Stomach (tissue), 9 donors: ENCODE measurements around the gene OSBPL1A. TPM values are rescaled to one million over a fixed set of nuclear protein-coding genes. Genes with fewer than 3 reads are reported as not detected.

ENCODE experiments used
- DNase-seq, 2 donors: peaks; one replicate each; pipeline versions ENCODE4 v3.0.0 to v3.0.0-alpha.2; 2013 to 2019
- H3K27ac ChIP-seq, 5 donors: fragments of 200-600 bp in 4 of 5; sonication (generic) in 4 of 5; one replicate each; pipeline ENCODE4 v1.5.1; 2013 to 2019; ENCODE audit warnings: mild to moderate bottlenecking in 1 of 5, moderate library complexity in 1 of 5
- H3K27me3 ChIP-seq, 3 donors: fragments of 200-600 bp; sonication (generic); one replicate each; pipeline ENCODE4 v1.5.1; 2017 to 2019; ENCODE audit warnings: mixed run types in 1 of 3
- H3K36me3 ChIP-seq, 4 donors: fragments of 200-600 bp; sonication (generic); 1 replicate in 3 of 4; 2 replicates in 1 of 4; pipeline ENCODE4 v1.5.1; 2016 to 2019
- H3K4me1 ChIP-seq, 4 donors: fragments of 200-600 bp; sonication (generic); one replicate each; pipeline ENCODE4 v1.5.1; 2016 to 2019
- H3K4me3 ChIP-seq, 4 donors: fragments of 200-600 bp; sonication (generic) in 3 of 4; one replicate each; pipeline ENCODE4 v1.5.1; 2016 to 2019; ENCODE audit warnings: mild to moderate bottlenecking in 1 of 4
- H3K9me3 ChIP-seq, 4 donors: fragments of 200-600 bp; sonication (generic); one replicate each; pipeline ENCODE4 v1.5.1; 2016 to 2019
- CTCF ChIP-seq, 7 experiments: fragments of 450-650 bp in 4 of 7; fragments of 200-600 bp in 3 of 7; sonication (generic) in 3 of 7; IDR thresholded peaks; one replicate each; pipeline ENCODE4 v1.5.1; 2016 to 2019; ENCODE audit warnings: antibody characterized with exemption in 7 of 7, control low read depth in 2 of 7, mild to moderate bottlenecking in 1 of 7
- EP300 ChIP-seq: sonication (generic); formaldehyde crosslinking; IDR thresholded peaks from one replicate; pipeline ENCODE4 v1.6.1; 2017; ENCODE audit warnings: antibody characterized with exemption
- POLR2A ChIP-seq, 4 donors: fragments of 450-650 bp; IDR thresholded peaks; one replicate each; pipeline ENCODE4 v1.6.1; 2016; ENCODE audit warnings: antibody characterized with exemption in 4 of 4, control low read depth in 2 of 4, mild to moderate bottlenecking in 1 of 4, moderate library complexity in 1 of 4
- POLR2AphosphoS5 ChIP-seq, 3 donors: sonication (generic); formaldehyde crosslinking; IDR thresholded peaks; one replicate each; pipeline ENCODE4 v1.6.1; 2016; ENCODE audit warnings: antibody characterized with exemption in 3 of 3
- WGBS, 5 donors: extraction: QIAGEN DNeasy Blood & Tissue Kit in 3 of 5; methylation state at CpG; one replicate each; pipeline versions ENCODE4 v1.1.5 to v1.1.7; 2013 to 2018; 5-methylcytosine and 5-hydroxymethylcytosine counted together
- intact Hi-C: fragments of 100-400 bp; cut with DNase I; formaldehyde crosslinking; loops from one replicate; pipeline ENCODE4 v1.15.1; 2023; ENCODE audit warnings: low total_unique reads
- polyA plus RNA-seq, 3 donors: library from polyadenylated mRNA; stranded (reverse); fragments of 200-250 nt; gene quantifications; one replicate each; pipeline ENCODE4 v1.2.3, GENCODE V29; 2013
- total RNA-seq, 5 donors: library from RNA; depleted of rRNA; stranded (reverse); fragments of >200 nt; gene quantifications; one replicate each; pipeline versions ENCODE4 v1.1.0 to v1.2.3, GENCODE V29; 2014 to 2016
- donor health status: healthy with polysubstance abuse.
- donor health status: Bipolar disorder and iron deficiency.
- donor health status: healthy.

OSBPL1A gene
- total and polyA plus RNA-seq, 8 donors: 13.6 to 129 (median 38.8) TPM

- DNase-seq: no peak
- peaks cover 0 to 19% (median 15%) of the 10 kb centered on the region in 4 donors for H3K4me1 ChIP-seq
- no peak for TF ChIP-seq EP300
- no peaks in the 10 kb centered on the region for H3K9me3 ChIP-seq
- intact Hi-C loops: no loop called here
- no peaks in the 10 kb centered on the region for H3K36me3 ChIP-seq
- peaks cover 0 to 9% (median 0%) of the 10 kb centered on the region in 3 donors for H3K27me3 ChIP-seq
- H3K27ac ChIP-seq: no peak overlapping the region
- no peak overlapping the region for H3K4me3 ChIP-seq
Measured at GRCh38 chr18:24142376-24142775, 255.2 kb downstream of the OSBPL1A start.

GRCh38 chr18:24140697-24141096, 256.9 kb downstream of the OSBPL1A start:
- H3K9me3 ChIP-seq: no peaks in the 10 kb centered on the region
- intact Hi-C loops: no loop called here
- H3K27ac ChIP-seq: no peak overlapping the region
- H3K36me3 ChIP-seq: no peaks in the 10 kb centered on the region
- peaks cover 0 to 9% (median 0%) of the 10 kb centered on the region in 3 donors for H3K27me3 ChIP-seq
- TF ChIP-seq EP300: no peak
- no peak for TF ChIP-seq POLR2AphosphoS5 (IDR thresholded peaks at IDR 0.05)
- no peak for TF ChIP-seq CTCF (IDR thresholded peaks at IDR 0.05)
- TF ChIP-seq POLR2A (IDR thresholded peaks at IDR 0.05): no peak
- WGBS, 5 donors: 88 to 99% (median 91%) methylated on average over 2 of the region's 2 CpGs
- DNase-seq: no peak
- H3K4me1 ChIP-seq: peaks cover 0 to 19% (median 15%) of the 10 kb centered on the region in 4 donors
- no peak overlapping the region for H3K4me3 ChIP-seq

GRCh38 chr18:24138789-24139616, 258.6 kb downstream of the OSBPL1A start, which contains the start of gene CABYR:
Gene CABYR, plus strand, starts transcription at chr18:24139062. Its CDS starts 4,053 bp downstream, at chr18:24143115.
- Histone ChIP-seq H3K4me1 (peaks cover 0 to 19% (median 15%) of the 10 kb centered on the region in 4 donors), H3K9me3 (no peaks in the 10 kb centered on the region), H3K4me3 (peak within 1 kb of the TSS; percentile 56 to 62 (median 60)), H3K27me3 (peaks cover 0 to 9% (median 0%) of the 10 kb centered on the region in 3 donors), H3K36me3 (no peaks in the 10 kb centered on the region), H3K27ac (peak within 1 kb of the TSS in 3 of 5 donors; percentile 63 to 74 (median 65))
- TF ChIP-seq POLR2A (IDR thresholded peaks at IDR 0.05): peak in 1 of 4 donors; percentile 18
- peak in 2 of 3 donors; percentile 56 to 72 for TF ChIP-seq POLR2AphosphoS5 (IDR thresholded peaks at IDR 0.05)
- TF ChIP-seq CTCF (IDR thresholded peaks at IDR 0.05): no peak
- 1 to 4% (median 4%) methylated on average over 45 to 63 of the region's 63 CpGs for WGBS, 5 donors
- peak; percentile 65 to 93 for DNase-seq
- intact Hi-C loops: no loop called here

- H3K27me3 ChIP-seq: peaks cover 0 to 9% (median 0%) of the 10 kb centered on the region in 3 donors
- intact Hi-C loops: no loop called here
- peaks cover 0 to 19% (median 15%) of the 10 kb centered on the region in 4 donors for H3K4me1 ChIP-seq
- H3K27ac ChIP-seq: peak overlapping the region in 3 of 5 donors; percentile 63 to 74 (median 65)
- no peak for TF ChIP-seq POLR2AphosphoS5 (IDR thresholded peaks at IDR 0.05)
- no peak for TF ChIP-seq POLR2A (IDR thresholded peaks at IDR 0.05)
- TF ChIP-seq EP300: no peak
- TF ChIP-seq CTCF (IDR thresholded peaks at IDR 0.05): no peak
- 29 to 41% (median 38%) methylated on average over 7 of the region's 7 CpGs for WGBS, 5 donors
- H3K36me3 ChIP-seq: peaks cover 0 to 3% (median under 1%) of the 10 kb centered on the region in 4 donors
- peak overlapping the region; percentile 56 to 62 (median 60) for H3K4me3 ChIP-seq
- peak in 1 of 2 donors; percentile 19 for DNase-seq
- no peaks in the 10 kb centered on the region for H3K9me3 ChIP-seq
Measured at GRCh38 chr18:24138409-24138788, 259.2 kb downstream of the OSBPL1A start.
